Loucy (cell line): ENCODE data around the gene POLR2F.
A peak's percentile ranks its signal among the peaks of the same experiment; 100 is the strongest.

Experiments
- H2AFZ ChIP-seq: fragments of 200-600 bp; sonication (generic); 2 replicates; pipeline ENCODE4 v1.6.0; 2016; ENCODE audit warnings: antibody characterized with exemption, mild to moderate bottlenecking, low read length, moderate library complexity
- H3F3A ChIP-seq: fragments of 200-600 bp; 2 replicates; pipeline ENCODE4 v1.6.0; 2016; ENCODE audit warnings: antibody characterized with exemption, low read depth, mild to moderate bottlenecking
- H3K27me3 ChIP-seq: fragments of 200-600 bp; sonication (generic); 2 replicates; pipeline ENCODE4 v1.6.1; 2014; ENCODE audit warnings: low read length, mild to moderate bottlenecking; ENCODE audit not compliant: insufficient read depth, poor library complexity, severe bottlenecking
- H3K36me3 ChIP-seq: fragments of 200-600 bp; sonication (generic); 2 replicates; pipeline ENCODE4 v1.6.1; 2016; ENCODE audit warnings: low read length; ENCODE audit not compliant: insufficient read depth
- H3K4me1 ChIP-seq: fragments of 200-600 bp; sonication (generic); 2 replicates; pipeline ENCODE4 v1.5.1; 2014; ENCODE audit warnings: low read length, mild to moderate bottlenecking; ENCODE audit not compliant: insufficient read depth, poor library complexity, severe bottlenecking
- H3K4me2 ChIP-seq: fragments of 200-600 bp; sonication (generic); 2 replicates; pipeline ENCODE4 v1.6.0; 2014; ENCODE audit warnings: antibody characterized with exemption, low read length, low read depth, mild to moderate bottlenecking; ENCODE audit not compliant: poor library complexity, severe bottlenecking
- H3K4me3 ChIP-seq: fragments of 200-600 bp; sonication (generic); 2 replicates; pipeline ENCODE4 v1.5.1; 2014; ENCODE audit warnings: low read length, mild to moderate bottlenecking, mixed read lengths; ENCODE audit not compliant: poor library complexity, severe bottlenecking
- H3K79me2 ChIP-seq: fragments of 200-600 bp; sonication (generic); 2 replicates; pipeline ENCODE4 v1.6.1; 2014; ENCODE audit warnings: low read length; ENCODE audit not compliant: insufficient read depth
- H3K9ac ChIP-seq: fragments of 200-600 bp; sonication (generic); 2 replicates; pipeline ENCODE4 v1.6.0; 2014; ENCODE audit warnings: mild to moderate bottlenecking, low read depth, low read length, moderate library complexity; ENCODE audit not compliant: poor library complexity, severe bottlenecking
- H3K9me2 ChIP-seq: fragments of 200-600 bp; sonication (generic); replicated peaks from 2 replicates; pipeline ENCODE4 v1.6.1; 2016; ENCODE audit warnings: low read depth, low read length, mixed read lengths
- H3K9me3 ChIP-seq: fragments of 200-600 bp; sonication (generic); 2 replicates; pipeline ENCODE4 v1.6.1; 2014; ENCODE audit warnings: mild to moderate bottlenecking, antibody characterized with exemption, low read length, low read depth; ENCODE audit not compliant: insufficient read depth
- H4K20me1 ChIP-seq: fragments of 200-600 bp; sonication (generic); 2 replicates; pipeline ENCODE4 v1.6.0; 2014; ENCODE audit warnings: antibody characterized with exemption, low read length, mild to moderate bottlenecking; ENCODE audit not compliant: insufficient read depth, poor library complexity, severe bottlenecking
- EZH2phosphoT487 ChIP-seq: fragments of 200-600 bp; IDR thresholded peaks from 2 replicates; pipeline ENCODE4 v1.6.1; 2018; ENCODE audit warnings: antibody characterized with exemption, mild to moderate bottlenecking, moderate library complexity, borderline replicate concordance
- TF ChIP-seq, protein P1 (sequence below): fragments of 200-600 bp; sonication (generic); conservative IDR thresholded peaks from 2 replicates; pipeline ENCODE4 v1.5.1; 2014; ENCODE audit warnings: mild to moderate bottlenecking, antibody characterized with exemption, low read length

The POLR2F gene

DNA sequence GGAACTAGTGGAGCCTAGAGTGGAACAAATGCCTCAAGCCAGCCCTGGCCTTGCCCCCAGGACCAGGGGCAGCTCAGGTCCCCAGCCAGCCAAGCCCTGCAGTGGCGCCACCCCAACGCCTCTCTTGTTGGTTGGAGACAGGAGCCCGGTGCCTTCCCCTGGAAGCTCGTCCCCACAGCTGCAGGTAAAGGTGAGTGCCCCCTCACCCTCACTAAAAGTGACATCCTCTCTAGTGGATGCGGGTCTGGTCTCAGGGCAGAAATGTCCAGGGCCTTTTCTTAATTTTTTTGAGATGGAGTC lies 25.9 kb upstream of the POLR2F start:
- Histone ChIP-seq H3F3A (no peaks in the 10 kb centered on the region), H3K4me1 (no peaks in the 10 kb centered on the region), H2AFZ (no peak overlapping the region), H3K9me3 (no peaks in the 10 kb centered on the region), H3K9ac (no peak overlapping the region), H3K9me2 (no peaks in the 10 kb centered on the region), H3K4me2 (no peak overlapping the region), H3K27me3 (no peaks in the 10 kb centered on the region), H3K36me3 (peaks cover 23% of the 10 kb centered on the region; the same call in 1 of the 2 replicates), H3K79me2 (no peaks in the 10 kb centered on the region), H3K4me3 (no peak overlapping the region), H4K20me1 (no peaks in the 10 kb centered on the region)
- no peak for TF ChIP-seq EZH2phosphoT487
- TF ChIP-seq, protein P1, sequence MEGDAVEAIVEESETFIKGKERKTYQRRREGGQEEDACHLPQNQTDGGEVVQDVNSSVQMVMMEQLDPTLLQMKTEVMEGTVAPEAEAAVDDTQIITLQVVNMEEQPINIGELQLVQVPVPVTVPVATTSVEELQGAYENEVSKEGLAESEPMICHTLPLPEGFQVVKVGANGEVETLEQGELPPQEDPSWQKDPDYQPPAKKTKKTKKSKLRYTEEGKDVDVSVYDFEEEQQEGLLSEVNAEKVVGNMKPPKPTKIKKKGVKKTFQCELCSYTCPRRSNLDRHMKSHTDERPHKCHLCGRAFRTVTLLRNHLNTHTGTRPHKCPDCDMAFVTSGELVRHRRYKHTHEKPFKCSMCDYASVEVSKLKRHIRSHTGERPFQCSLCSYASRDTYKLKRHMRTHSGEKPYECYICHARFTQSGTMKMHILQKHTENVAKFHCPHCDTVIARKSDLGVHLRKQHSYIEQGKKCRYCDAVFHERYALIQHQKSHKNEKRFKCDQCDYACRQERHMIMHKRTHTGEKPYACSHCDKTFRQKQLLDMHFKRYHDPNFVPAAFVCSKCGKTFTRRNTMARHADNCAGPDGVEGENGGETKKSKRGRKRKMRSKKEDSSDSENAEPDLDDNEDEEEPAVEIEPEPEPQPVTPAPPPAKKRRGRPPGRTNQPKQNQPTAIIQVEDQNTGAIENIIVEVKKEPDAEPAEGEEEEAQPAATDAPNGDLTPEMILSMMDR, result no peak

DNA sequence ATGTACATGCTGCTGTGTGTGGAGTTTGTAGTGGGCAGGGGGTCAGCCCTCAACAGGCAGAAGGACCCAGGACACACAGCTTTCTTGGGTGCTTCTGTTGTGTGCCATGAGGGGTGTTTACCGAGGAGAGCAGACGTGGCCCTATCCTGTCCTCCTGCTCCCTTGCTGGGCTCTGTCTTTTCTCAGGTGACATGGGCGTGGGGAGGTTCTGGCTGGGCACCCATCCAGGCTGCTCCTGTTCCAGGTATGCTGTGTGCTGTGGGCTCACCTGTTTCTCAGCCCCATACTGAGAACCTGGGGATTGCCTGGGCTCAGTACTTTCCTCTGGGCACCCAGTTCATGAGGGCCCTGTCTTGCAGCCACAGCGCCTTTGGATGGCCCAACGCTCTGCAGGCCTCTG lies 24.1 kb upstream of the POLR2F start:
- Histone ChIP-seq H3K36me3 (peaks cover 30% of the 10 kb centered on the region; the same call in 1 of the 2 replicates), H3F3A (no peaks in the 10 kb centered on the region), H3K4me3 (no peak overlapping the region), H3K27me3 (no peaks in the 10 kb centered on the region), H2AFZ (no peak overlapping the region), H3K4me1 (peaks cover 3% of the 10 kb centered on the region), H3K4me2 (no peak overlapping the region), H3K9me3 (no peaks in the 10 kb centered on the region), H3K9ac (no peak overlapping the region), H4K20me1 (no peaks in the 10 kb centered on the region), H3K79me2 (no peaks in the 10 kb centered on the region), H3K9me2 (no peaks in the 10 kb centered on the region)
- no peak for TF ChIP-seq EZH2phosphoT487
- TF ChIP-seq, protein P1, result no peak

DNA sequence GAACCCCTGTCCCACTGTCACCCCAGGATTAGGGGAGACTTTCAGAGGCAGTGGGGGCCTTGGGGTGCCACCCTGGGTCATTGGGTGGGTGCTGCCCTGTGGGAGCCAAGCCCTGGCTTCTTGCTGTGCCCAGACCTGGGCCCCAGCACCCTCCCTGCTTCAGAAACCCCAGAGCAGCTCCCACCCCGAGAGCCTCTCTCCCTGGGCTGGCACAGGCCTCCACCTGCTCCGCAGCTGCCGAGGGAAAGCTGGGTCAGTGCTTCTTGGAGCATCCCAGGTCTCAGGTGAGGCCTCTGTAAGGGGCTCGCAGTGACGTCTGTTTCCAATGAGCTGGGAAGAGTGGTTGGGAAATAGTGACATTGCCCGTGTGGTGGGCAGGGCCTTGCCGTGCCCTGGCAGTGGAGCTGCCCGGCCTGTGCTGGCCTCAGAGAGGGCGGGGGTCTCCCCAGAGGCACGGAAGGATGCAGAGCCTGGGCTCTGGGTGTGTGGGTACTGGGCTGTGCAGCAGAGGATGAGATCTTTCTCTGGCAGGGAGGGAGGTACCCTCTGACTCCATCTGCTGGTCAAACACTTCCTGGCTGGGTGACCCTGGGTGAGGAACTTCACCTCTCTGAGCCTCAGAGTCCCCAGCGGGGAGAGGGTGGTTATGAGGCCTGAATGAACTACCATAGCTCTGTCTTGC lies 23.1 kb upstream of the POLR2F start:
- Histone ChIP-seq H3K79me2 (no peaks in the 10 kb centered on the region), H3K4me1 (peaks cover 3% of the 10 kb centered on the region), H2AFZ (no peak overlapping the region), H4K20me1 (no peaks in the 10 kb centered on the region), H3K9ac (no peak overlapping the region), H3K27me3 (no peaks in the 10 kb centered on the region), H3K4me3 (no peak overlapping the region), H3K36me3 (peaks cover 27% of the 10 kb centered on the region; the same call in 1 of the 2 replicates), H3K9me2 (no peaks in the 10 kb centered on the region), H3F3A (no peaks in the 10 kb centered on the region), H3K9me3 (no peaks in the 10 kb centered on the region), H3K4me2 (no peak overlapping the region)
- TF ChIP-seq EZH2phosphoT487, result no peak
- TF ChIP-seq, protein P1, result peak; percentile 48
